ENCODE results near the gene DIPK1C.

DNA sequence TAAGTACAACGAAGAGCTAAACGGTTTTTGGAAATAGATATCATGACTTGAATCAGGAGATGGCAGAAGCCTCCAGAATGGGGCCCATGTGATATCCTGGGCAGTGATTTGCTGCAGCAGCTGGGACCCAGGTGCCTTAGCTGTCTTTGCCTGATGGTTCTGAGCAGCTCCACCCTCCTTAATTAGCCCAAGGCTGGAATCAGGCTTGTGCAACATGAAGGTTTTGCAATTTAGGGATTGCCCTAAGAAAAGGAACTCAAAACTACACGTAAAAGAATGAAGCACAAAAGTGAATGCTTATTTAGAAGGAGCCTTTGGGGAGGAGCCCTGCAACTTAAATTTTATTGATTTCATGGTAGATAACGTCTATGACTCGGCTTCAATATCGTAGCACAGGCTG lies 21.8 kb upstream of the DIPK1C start:
- TF ChIP-seq, protein P1, sequence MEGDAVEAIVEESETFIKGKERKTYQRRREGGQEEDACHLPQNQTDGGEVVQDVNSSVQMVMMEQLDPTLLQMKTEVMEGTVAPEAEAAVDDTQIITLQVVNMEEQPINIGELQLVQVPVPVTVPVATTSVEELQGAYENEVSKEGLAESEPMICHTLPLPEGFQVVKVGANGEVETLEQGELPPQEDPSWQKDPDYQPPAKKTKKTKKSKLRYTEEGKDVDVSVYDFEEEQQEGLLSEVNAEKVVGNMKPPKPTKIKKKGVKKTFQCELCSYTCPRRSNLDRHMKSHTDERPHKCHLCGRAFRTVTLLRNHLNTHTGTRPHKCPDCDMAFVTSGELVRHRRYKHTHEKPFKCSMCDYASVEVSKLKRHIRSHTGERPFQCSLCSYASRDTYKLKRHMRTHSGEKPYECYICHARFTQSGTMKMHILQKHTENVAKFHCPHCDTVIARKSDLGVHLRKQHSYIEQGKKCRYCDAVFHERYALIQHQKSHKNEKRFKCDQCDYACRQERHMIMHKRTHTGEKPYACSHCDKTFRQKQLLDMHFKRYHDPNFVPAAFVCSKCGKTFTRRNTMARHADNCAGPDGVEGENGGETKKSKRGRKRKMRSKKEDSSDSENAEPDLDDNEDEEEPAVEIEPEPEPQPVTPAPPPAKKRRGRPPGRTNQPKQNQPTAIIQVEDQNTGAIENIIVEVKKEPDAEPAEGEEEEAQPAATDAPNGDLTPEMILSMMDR (IDR thresholded peaks at IDR 0.05) = no peak
- TF ChIP-seq POLR2A (IDR thresholded peaks at IDR 0.05; ENCODE audit: low read depth) (no peak), POLR2AphosphoS5 (IDR thresholded peaks at IDR 0.05) (no peak)

Data from esophagus muscularis mucosa (tissue), 3 donors.